ENCODE measurements around the gene C1orf116. TPM values are rescaled to one million over a fixed set of nuclear protein-coding genes. Genes with fewer than 3 reads are reported as not detected.
A peak's percentile ranks its signal among the peaks of the same experiment; 100 is the strongest.

Gene C1orf116
- polyA plus RNA-seq, 1 donor (not counting 4 experiments of a cell fraction or from before 2014, with no cell fraction given): 69.2 TPM

DNA sequence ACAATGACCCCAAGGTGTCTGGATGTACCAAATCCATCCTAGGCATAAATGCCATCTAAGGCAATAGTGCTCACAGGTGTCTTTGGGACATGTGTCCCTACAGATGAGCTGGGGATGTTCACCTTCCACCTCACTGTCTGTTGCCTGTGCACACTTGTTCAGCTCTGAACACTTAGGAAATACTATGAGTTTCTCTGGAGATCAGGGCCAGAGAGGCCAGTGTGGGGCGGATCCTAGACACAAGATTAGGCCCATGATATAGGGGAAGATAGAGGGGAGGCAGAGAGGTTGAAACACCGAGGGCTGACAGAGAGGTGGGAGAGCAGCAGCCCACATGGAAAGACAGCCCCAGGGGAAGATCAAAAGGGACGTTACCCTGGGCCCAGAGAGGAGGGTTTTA lies 25.6 kb downstream of the C1orf116 start:
- no peak for FAIRE-seq
- TF ChIP-seq, protein P1, sequence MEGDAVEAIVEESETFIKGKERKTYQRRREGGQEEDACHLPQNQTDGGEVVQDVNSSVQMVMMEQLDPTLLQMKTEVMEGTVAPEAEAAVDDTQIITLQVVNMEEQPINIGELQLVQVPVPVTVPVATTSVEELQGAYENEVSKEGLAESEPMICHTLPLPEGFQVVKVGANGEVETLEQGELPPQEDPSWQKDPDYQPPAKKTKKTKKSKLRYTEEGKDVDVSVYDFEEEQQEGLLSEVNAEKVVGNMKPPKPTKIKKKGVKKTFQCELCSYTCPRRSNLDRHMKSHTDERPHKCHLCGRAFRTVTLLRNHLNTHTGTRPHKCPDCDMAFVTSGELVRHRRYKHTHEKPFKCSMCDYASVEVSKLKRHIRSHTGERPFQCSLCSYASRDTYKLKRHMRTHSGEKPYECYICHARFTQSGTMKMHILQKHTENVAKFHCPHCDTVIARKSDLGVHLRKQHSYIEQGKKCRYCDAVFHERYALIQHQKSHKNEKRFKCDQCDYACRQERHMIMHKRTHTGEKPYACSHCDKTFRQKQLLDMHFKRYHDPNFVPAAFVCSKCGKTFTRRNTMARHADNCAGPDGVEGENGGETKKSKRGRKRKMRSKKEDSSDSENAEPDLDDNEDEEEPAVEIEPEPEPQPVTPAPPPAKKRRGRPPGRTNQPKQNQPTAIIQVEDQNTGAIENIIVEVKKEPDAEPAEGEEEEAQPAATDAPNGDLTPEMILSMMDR (optimal IDR thresholded peaks at IDR 0.05 in 1 of 3, IDR thresholded peaks at IDR 0.05 in 1 of 3, conservative IDR thresholded peaks at IDR 0.05 in 1 of 3; ENCODE audit: extremely low read depth in 1 of 3, insufficient read depth in 2 of 3, low read length in 3 of 3): no peak
- no peak for TF ChIP-seq EZH2 (IDR thresholded peaks at IDR 0.05; ENCODE audit: low read length)
- H3K27me3 ChIP-seq (ENCODE audit: control insufficient read depth, extremely low read depth, insufficient read depth, low read length): no peaks in the 10 kb centered on the region
- peak overlapping the region; percentile 83 for H3K4me2 ChIP-seq (ENCODE audit: control insufficient read depth, extremely low read depth, insufficient read depth, low read depth, low read length)
- no peaks in the 10 kb centered on the region for H4K20me1 ChIP-seq (ENCODE audit: control insufficient read depth, extremely low read depth, insufficient read depth, low read length)
- H2AFZ ChIP-seq (ENCODE audit: control insufficient read depth, low read length): no peak overlapping the region
- dilution Hi-C loops (cut with MboI; ENCODE audit: extremely low pct_ligation_motif_present, low sequenced_read_pairs): no loop called here
- peak overlapping the region in 2 of 3 experiments; percentile 15 to 19 for H3K4me3 ChIP-seq (ENCODE audit: control insufficient read depth in 2 of 3, extremely low read depth in 1 of 3, insufficient read depth in 2 of 3, low read depth in 1 of 3, low read length in 3 of 3)
- no peaks in the 10 kb centered on the region for H3K36me3 ChIP-seq (ENCODE audit: control insufficient read depth in 2 of 2, extremely low read depth in 1 of 2, insufficient read depth in 2 of 2, low read length in 2 of 2)
- peak overlapping the region; percentile 81 for H3K9ac ChIP-seq (ENCODE audit: control insufficient read depth, extremely low read depth, insufficient read depth, low read length)
- H3K9me3 ChIP-seq (ENCODE audit: control insufficient read depth, low read depth, low read length): peaks cover 3% of the 10 kb centered on the region
- DNase-seq (ENCODE audit: low read depth, low spot score): no peak
- H3K27ac ChIP-seq (ENCODE audit: control insufficient read depth, insufficient read depth, low read length): peak overlapping the region; percentile 97
- H3K9me1 ChIP-seq (ENCODE audit: control insufficient read depth, extremely low read depth, insufficient read depth, low read length): no peaks in the 10 kb centered on the region
- H3K4me1 ChIP-seq (ENCODE audit: control insufficient read depth, extremely low read depth, insufficient read depth, low read length): peaks cover 56% of the 10 kb centered on the region
- H3K79me2 ChIP-seq (ENCODE audit: control insufficient read depth, insufficient read depth, low read length): no peaks in the 10 kb centered on the region

DNA sequence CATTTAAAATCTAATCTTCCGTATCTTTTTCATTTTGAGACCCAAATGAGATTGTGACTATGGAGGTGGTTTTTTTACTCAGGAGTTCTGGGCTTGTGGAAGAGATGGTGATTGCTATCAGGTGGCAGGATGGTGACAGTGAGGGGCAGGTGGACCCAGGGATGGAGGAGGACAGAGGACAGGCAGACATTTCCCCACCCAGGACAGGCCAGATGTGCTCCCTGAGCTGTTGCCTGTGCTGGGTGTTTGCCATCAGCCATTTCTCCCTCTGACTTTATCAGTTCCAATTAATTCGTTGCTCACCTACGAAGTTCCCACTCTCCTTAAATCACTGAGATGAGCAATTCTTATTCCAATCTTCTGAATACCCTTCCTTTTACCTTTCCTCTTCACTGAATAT lies 26.5 kb downstream of the C1orf116 start:
- TF ChIP-seq EZH2 (IDR thresholded peaks at IDR 0.05; ENCODE audit: low read length): no peak
- TF ChIP-seq, protein P1 (optimal IDR thresholded peaks at IDR 0.05 in 1 of 3, IDR thresholded peaks at IDR 0.05 in 1 of 3, conservative IDR thresholded peaks at IDR 0.05 in 1 of 3; ENCODE audit: extremely low read depth in 1 of 3, insufficient read depth in 2 of 3, low read length in 3 of 3): no peak
- DNase-seq (ENCODE audit: low read depth, low spot score) (no peak), FAIRE-seq (no peak)
- no peak overlapping the region for H3K9ac ChIP-seq (ENCODE audit: control insufficient read depth, extremely low read depth, insufficient read depth, low read length)
- H3K4me2 ChIP-seq (ENCODE audit: control insufficient read depth, extremely low read depth, insufficient read depth, low read depth, low read length): no peak overlapping the region
- H3K36me3 ChIP-seq (ENCODE audit: control insufficient read depth in 2 of 2, extremely low read depth in 1 of 2, insufficient read depth in 2 of 2, low read length in 2 of 2): no peaks in the 10 kb centered on the region
- H4K20me1 ChIP-seq (ENCODE audit: control insufficient read depth, extremely low read depth, insufficient read depth, low read length): no peaks in the 10 kb centered on the region
- H2AFZ ChIP-seq (ENCODE audit: control insufficient read depth, low read length): no peak overlapping the region
- peaks cover 65% of the 10 kb centered on the region for H3K4me1 ChIP-seq (ENCODE audit: control insufficient read depth, extremely low read depth, insufficient read depth, low read length)
- dilution Hi-C loops (cut with MboI; ENCODE audit: extremely low pct_ligation_motif_present, low sequenced_read_pairs): no loop called here
- H3K79me2 ChIP-seq (ENCODE audit: control insufficient read depth, insufficient read depth, low read length): no peaks in the 10 kb centered on the region
- peaks cover 3% of the 10 kb centered on the region for H3K9me3 ChIP-seq (ENCODE audit: control insufficient read depth, low read depth, low read length)
- H3K27ac ChIP-seq (ENCODE audit: control insufficient read depth, insufficient read depth, low read length): peak overlapping the region; percentile 97
- no peaks in the 10 kb centered on the region for H3K27me3 ChIP-seq (ENCODE audit: control insufficient read depth, extremely low read depth, insufficient read depth, low read length)
- no peak overlapping the region for H3K4me3 ChIP-seq (ENCODE audit: control insufficient read depth in 2 of 3, extremely low read depth in 1 of 3, insufficient read depth in 2 of 3, low read depth in 1 of 3, low read length in 3 of 3)
- no peaks in the 10 kb centered on the region for H3K9me1 ChIP-seq (ENCODE audit: control insufficient read depth, extremely low read depth, insufficient read depth, low read length)
